Hepatocyte (in vitro differentiated cells): ENCODE measurements around the gene SPART. TPM values are rescaled to one million over a fixed set of nuclear protein-coding genes. Genes with fewer than 3 reads are reported as not detected.

Source experiments
- DNase-seq: peaks from one replicate; pipeline ENCODE4 v3.0.0-alpha.2; 2016; ENCODE audit warnings: low spot score
- H2AFZ ChIP-seq: fragments of 200-600 bp; sonication (generic); 2 replicates; pipeline ENCODE4 v1.6.0; 2016; ENCODE audit warnings: antibody characterized with exemption, mild to moderate bottlenecking
- H3K27ac ChIP-seq: fragments of 200-600 bp; sonication (generic); 2 replicates; pipeline ENCODE4 v1.5.1; 2016; ENCODE audit warnings: mild to moderate bottlenecking
- H3K27me3 ChIP-seq: fragments of 200-600 bp; sonication (generic); 2 replicates; pipeline ENCODE4 v1.6.1; 2016
- H3K36me3 ChIP-seq: fragments of 200-600 bp; sonication (generic); replicated peaks from 2 replicates; pipeline ENCODE4 v1.5.1; 2016; ENCODE audit warnings: low read depth; ENCODE audit not compliant: insufficient read depth
- H3K4me1 ChIP-seq: fragments of 200-600 bp; sonication (generic); 2 replicates; pipeline ENCODE4 v1.5.1; 2016; ENCODE audit warnings: mild to moderate bottlenecking, moderate library complexity; ENCODE audit not compliant: insufficient read depth
- H3K4me2 ChIP-seq: fragments of 200-600 bp; sonication (generic); 2 replicates; pipeline ENCODE4 v1.6.0; 2016
- H3K4me3 ChIP-seq: fragments of 200-600 bp; sonication (generic); 2 replicates; pipeline ENCODE4 v1.5.1; 2016; ENCODE audit warnings: mild to moderate bottlenecking
- H3K79me2 ChIP-seq: fragments of 200-600 bp; sonication (generic); 2 replicates; pipeline ENCODE4 v1.6.0; 2017; ENCODE audit warnings: mild to moderate bottlenecking
- H3K9me2 ChIP-seq: fragments of 200-600 bp; sonication (generic); replicated peaks from 2 replicates; pipeline ENCODE4 v1.6.0; 2017; ENCODE audit warnings: mild to moderate bottlenecking; ENCODE audit not compliant: insufficient read depth
- H3K9me3 ChIP-seq: fragments of 200-600 bp; sonication (generic); 2 replicates; pipeline ENCODE4 v1.5.1; 2016; ENCODE audit warnings: low read depth, mild to moderate bottlenecking
- H4K20me1 ChIP-seq: fragments of 200-600 bp; sonication (generic); 2 replicates; pipeline ENCODE4 v1.6.0; 2016; ENCODE audit warnings: mild to moderate bottlenecking; ENCODE audit not compliant: insufficient read depth, poor library complexity, severe bottlenecking
- CTCF ChIP-seq: fragments of 200-600 bp; sonication (generic); IDR thresholded peaks from 2 replicates; pipeline ENCODE4 v1.5.1; 2016; ENCODE audit warnings: antibody characterized with exemption, mild to moderate bottlenecking; ENCODE audit not compliant: poor library complexity
- EZH2 ChIP-seq: fragments of 200-600 bp; sonication (generic); IDR thresholded peaks from 2 replicates; pipeline ENCODE4 v1.6.1; 2016; ENCODE audit warnings: antibody characterized with exemption, mild to moderate bottlenecking, borderline replicate concordance
- EZH2phosphoT487 ChIP-seq: fragments of 200-600 bp; sonication (generic); IDR thresholded peaks from one replicate; pipeline ENCODE4 v1.6.1; 2018; ENCODE audit warnings: antibody characterized with exemption, mild to moderate bottlenecking, low read depth, moderate library complexity; ENCODE audit not compliant: unreplicated experiment, severe bottlenecking
- WGBS: methylation state at CpG from one replicate; pipeline ENCODE4 v1.1.6; 2016; ENCODE audit warnings: low lambda C conversion rate; ENCODE audit errors: missing lambda C conversion rate; 5-methylcytosine and 5-hydroxymethylcytosine counted together
- polyA plus RNA-seq: library from polyadenylated mRNA; unstranded; fragments of >200 nt; fragmentation: Nextera tagmentation; extraction: Ambion mirVana; gene quantifications from 2 replicates; pipeline ENCODE4 v1.2.1, GENCODE V29; 2016
- total RNA-seq: library from RNA; depleted of rRNA; stranded (reverse); fragments of >200 nt; gene quantifications from 2 replicates; pipeline ENCODE4 v1.2.3, GENCODE V29; 2014

The SPART gene
- total and polyA plus RNA-seq, 2 experiments from 2014 or later, result 86.7 to 107 TPM

- Histone ChIP-seq H3K4me1 (peaks cover 13% of the 10 kb centered on the region), H3K4me2 (no peak overlapping the region), H4K20me1 (no peaks in the 10 kb centered on the region), H3K79me2 (no peaks in the 10 kb centered on the region), H2AFZ (no peak overlapping the region), H3K9me2 (no peaks in the 10 kb centered on the region), H3K27ac (no peak overlapping the region), H3K36me3 (no peaks in the 10 kb centered on the region), H3K9me3 (no peaks in the 10 kb centered on the region), H3K27me3 (peaks cover 4% of the 10 kb centered on the region), H3K4me3 (no peak overlapping the region)
- TF ChIP-seq EZH2 (no peak), CTCF (no peak), EZH2phosphoT487 (no peak)
- no peak for DNase-seq
- WGBS, result 92% methylated on average over 3 of the region's 3 CpGs
These were observed 35.8 kb upstream of the SPART start for GRCh38 chr13:36382030-36382429.

- Histone ChIP-seq H3K4me1 (peaks cover 13% of the 10 kb centered on the region), H3K27ac (no peak overlapping the region), H3K9me2 (no peaks in the 10 kb centered on the region), H3K4me2 (no peak overlapping the region), H4K20me1 (no peaks in the 10 kb centered on the region), H3K9me3 (no peaks in the 10 kb centered on the region), H3K4me3 (no peak overlapping the region), H3K79me2 (no peaks in the 10 kb centered on the region), H2AFZ (no peak overlapping the region), H3K27me3 (no peaks in the 10 kb centered on the region), H3K36me3 (no peaks in the 10 kb centered on the region)
- no peak for DNase-seq
- no peak for TF ChIP-seq EZH2
- TF ChIP-seq EZH2phosphoT487, result no peak
- TF ChIP-seq CTCF, result no peak
- WGBS, result 36% methylated on average over 1 of the region's 1 CpG
These were observed 31.8 kb upstream of the SPART start for GRCh38 chr13:36377826-36378468.

GRCh38 chr13:36374063-36374462 lies 27.9 kb upstream of the SPART start:
- DNase-seq, result no peak
- Histone ChIP-seq H3K36me3 (no peaks in the 10 kb centered on the region), H3K4me3 (no peak overlapping the region), H4K20me1 (no peaks in the 10 kb centered on the region), H3K9me3 (no peaks in the 10 kb centered on the region), H3K79me2 (no peaks in the 10 kb centered on the region), H3K9me2 (no peaks in the 10 kb centered on the region), H3K4me2 (no peak overlapping the region), H3K27ac (no peak overlapping the region), H2AFZ (no peak overlapping the region), H3K27me3 (no peaks in the 10 kb centered on the region), H3K4me1 (peaks cover 11% of the 10 kb centered on the region)
- WGBS, result 48% methylated on average over 2 of the region's 2 CpGs
- TF ChIP-seq EZH2phosphoT487, result no peak

GRCh38 chr13:36371185-36371584 lies 25.0 kb upstream of the SPART start:
- Histone ChIP-seq H3K4me3 (no peak overlapping the region), H3K4me2 (no peak overlapping the region), H3K9me3 (no peaks in the 10 kb centered on the region), H4K20me1 (no peaks in the 10 kb centered on the region), H3K27ac (no peak overlapping the region), H3K27me3 (no peaks in the 10 kb centered on the region), H3K4me1 (no peaks in the 10 kb centered on the region), H3K9me2 (no peaks in the 10 kb centered on the region), H3K36me3 (no peaks in the 10 kb centered on the region), H3K79me2 (no peaks in the 10 kb centered on the region), H2AFZ (no peak overlapping the region)
- TF ChIP-seq EZH2, result no peak
- no peak for TF ChIP-seq CTCF
- TF ChIP-seq EZH2phosphoT487, result no peak
- 63% methylated on average over 4 of the region's 4 CpGs for WGBS
- DNase-seq, result no peak
